Neural progenitor cell (in vitro differentiated cells): Measurements from ENCODE around the gene PERM1.

Source experiments
- CTCF ChIP-seq: fragments of 200-600 bp; sonication (generic); IDR thresholded peaks from 2 replicates; pipeline ENCODE4 v1.5.1; 2017; ENCODE audit warnings: antibody characterized with exemption, mild to moderate bottlenecking
- EZH2 ChIP-seq: fragments of 200-600 bp; sonication (generic); IDR thresholded peaks from 2 replicates; pipeline ENCODE4 v1.6.1; 2017; ENCODE audit warnings: antibody characterized with exemption, mild to moderate bottlenecking, moderate library complexity

- TF ChIP-seq EZH2 = no peak
- no peak for TF ChIP-seq CTCF
These were observed 11.5 kb downstream of the PERM1 start for GRCh38 chr1:970242-970972.
